H9 (cell line): Measurements from ENCODE around the gene TMEM80. TPM values are rescaled to one million over a fixed set of nuclear protein-coding genes. Genes with fewer than 3 reads are reported as not detected.

ENCODE experiments used
- DNase-seq: peaks from one replicate; pipeline ENCODE4 v3.0.0-alpha.2; 2017
- H2AFZ ChIP-seq: one replicate; pipeline ENCODE4 v1.6.1; 2013; ENCODE audit warnings: mild to moderate bottlenecking, low read length, control low read depth, moderate library complexity
- H2AK5ac ChIP-seq: 2 replicates; pipeline ENCODE4 v1.6.1; 2013; ENCODE audit warnings: low read length, control low read depth, mixed read lengths; ENCODE audit not compliant: insufficient read length
- H2BK120ac ChIP-seq: one replicate; pipeline ENCODE4 v1.6.1; 2013; ENCODE audit warnings: low read depth, mild to moderate bottlenecking, low read length, control low read depth, inconsistent platforms; ENCODE audit not compliant: poor library complexity, severe bottlenecking
- H2BK12ac ChIP-seq: 2 replicates; pipeline ENCODE4 v1.6.1; 2013; ENCODE audit warnings: low read length, control low read depth, mixed read lengths, low read depth; ENCODE audit not compliant: insufficient read length
- H2BK15ac ChIP-seq: 2 replicates; pipeline ENCODE4 v1.6.1; 2013; ENCODE audit warnings: low read depth, low read length, control low read depth
- H2BK20ac ChIP-seq: one replicate; pipeline ENCODE4 v1.6.1; 2013; ENCODE audit warnings: low read depth, mild to moderate bottlenecking, low read length, control low read depth, inconsistent platforms; ENCODE audit not compliant: poor library complexity, severe bottlenecking
- H2BK5ac ChIP-seq: 2 replicates; pipeline ENCODE4 v1.6.1; 2013; ENCODE audit warnings: low read length, control low read depth, mixed read lengths; ENCODE audit not compliant: insufficient read length
- H3K14ac ChIP-seq: 2 replicates; pipeline ENCODE4 v1.6.1; 2013; ENCODE audit warnings: low read length, control low read depth; ENCODE audit not compliant: insufficient read depth
- H3K18ac ChIP-seq: 2 replicates; pipeline ENCODE4 v1.6.1; 2013; ENCODE audit warnings: low read depth, mild to moderate bottlenecking, mixed read lengths, low read length, control low read depth; ENCODE audit not compliant: insufficient read length
- H3K23ac ChIP-seq: 2 replicates; pipeline ENCODE4 v1.6.1; 2013; ENCODE audit warnings: low read length, control low read depth, mixed read lengths, low read depth; ENCODE audit not compliant: insufficient read length
- H3K23me2 ChIP-seq: 2 replicates; pipeline ENCODE4 v1.6.1; 2013; ENCODE audit warnings: low read depth, mild to moderate bottlenecking, mixed read lengths, low read length, control low read depth; ENCODE audit not compliant: insufficient read length, poor library complexity, severe bottlenecking
- H3K27ac ChIP-seq: 2 replicates; pipeline ENCODE4 v1.5.1; 2013; ENCODE audit warnings: low read length, control low read depth, mixed read lengths, low read depth; ENCODE audit not compliant: insufficient read length
- H3K27me3 ChIP-seq: 2 replicates; pipeline ENCODE4 v1.6.1; 2013; ENCODE audit warnings: low read length, control low read depth, inconsistent platforms; ENCODE audit not compliant: insufficient read depth
- H3K4ac ChIP-seq: 2 replicates; pipeline ENCODE4 v1.6.1; 2013; ENCODE audit warnings: low read depth, mild to moderate bottlenecking, control low read depth, inconsistent platforms, low read length, moderate library complexity
- H3K4me1 ChIP-seq: 2 replicates; pipeline ENCODE4 v1.6.1; 2013; ENCODE audit warnings: low read length, control low read depth, inconsistent platforms; ENCODE audit not compliant: insufficient read depth
- H3K4me2 ChIP-seq: 2 replicates; pipeline ENCODE4 v1.6.1; 2013; ENCODE audit warnings: low read length, control low read depth, mixed read lengths; ENCODE audit not compliant: insufficient read length, insufficient read depth
- H3K56ac ChIP-seq: 2 replicates; pipeline ENCODE4 v1.6.1; 2013; ENCODE audit warnings: low read depth, mild to moderate bottlenecking, mixed read lengths, low read length, control low read depth; ENCODE audit not compliant: insufficient read length
- H3K79me1 ChIP-seq: 2 replicates; pipeline ENCODE4 v1.6.1; 2013; ENCODE audit warnings: low read depth, mild to moderate bottlenecking, moderate library complexity, low read length, control low read depth, inconsistent platforms; ENCODE audit not compliant: insufficient read depth, poor library complexity, severe bottlenecking
- H3K79me2 ChIP-seq: 2 replicates; pipeline ENCODE4 v1.6.1; 2013; ENCODE audit warnings: low read length, control low read depth, inconsistent platforms; ENCODE audit not compliant: insufficient read depth
- H3K9ac ChIP-seq: 2 replicates; pipeline ENCODE4 v1.6.1; 2013; ENCODE audit warnings: low read length, control low read depth, mixed read lengths; ENCODE audit not compliant: insufficient read length; ENCODE audit errors: extremely low read depth
- H3K9me3 ChIP-seq: one replicate; pipeline ENCODE4 v1.6.1; 2013; ENCODE audit warnings: low read depth, low read length, inconsistent platforms; ENCODE audit not compliant: control insufficient read depth
- H3T11ph ChIP-seq: one replicate; pipeline ENCODE4 v1.6.1; 2013; ENCODE audit warnings: mild to moderate bottlenecking, low read length, control low read depth, inconsistent platforms
- H4K20me1 ChIP-seq: one replicate; pipeline ENCODE4 v1.6.1; 2013; ENCODE audit not compliant: control insufficient read depth, insufficient read length, insufficient read depth
- H4K5ac ChIP-seq: 2 replicates; pipeline ENCODE4 v1.6.1; 2013; ENCODE audit warnings: low read depth, mild to moderate bottlenecking, mixed read lengths, low read length, control low read depth; ENCODE audit not compliant: insufficient read length
- H4K8ac ChIP-seq: replicated peaks from 2 replicates; pipeline ENCODE4 v1.6.1; 2013; ENCODE audit warnings: low read length, control low read depth, mixed read lengths, low read depth; ENCODE audit not compliant: insufficient read length
- H4K91ac ChIP-seq: 2 replicates; pipeline ENCODE4 v1.6.1; 2013; ENCODE audit warnings: low read depth, mild to moderate bottlenecking, moderate library complexity, mixed read lengths, low read length, control low read depth; ENCODE audit not compliant: insufficient read length
- H3K27ac Mint-ChIP-seq, 3 experiments: 2 replicates in 2 of 3; 3 replicates in 1 of 3; pipeline ENCODE4 v1.8.0; 2020 to 2021; ENCODE audit warnings: mixed read lengths in 3 of 3, mild to moderate bottlenecking in 1 of 3, moderate library complexity in 1 of 3
- H3K27me3 Mint-ChIP-seq: 2 replicates; pipeline ENCODE4 v1.8.0; 2021; ENCODE audit warnings: low read depth, mild to moderate bottlenecking, moderate library complexity, mixed read lengths
- H3K36me3 Mint-ChIP-seq, 3 experiments: 2 replicates in 2 of 3; 3 replicates in 1 of 3; pipeline ENCODE4 v1.8.0; 2020 to 2021; ENCODE audit warnings: low read depth in 3 of 3, mixed read lengths in 3 of 3; ENCODE audit not compliant: insufficient read depth in 1 of 3
- H3K4me1 Mint-ChIP-seq, 2 experiments: 2 replicates each; pipeline ENCODE4 v1.8.0; 2020; ENCODE audit warnings: mixed read lengths in 2 of 2
- H3K4me3 Mint-ChIP-seq, 2 experiments: 2 replicates in 1 of 2; 3 replicates in 1 of 2; pipeline ENCODE4 v1.8.0; 2020 to 2021; ENCODE audit warnings: mild to moderate bottlenecking in 2 of 2, mixed read lengths in 2 of 2, moderate library complexity in 1 of 2
- H3K9me3 Mint-ChIP-seq, 2 experiments: 2 replicates in 1 of 2; 3 replicates in 1 of 2; pipeline ENCODE4 v1.8.0; 2020; ENCODE audit warnings: mild to moderate bottlenecking in 2 of 2, mixed read lengths in 2 of 2, moderate library complexity in 1 of 2
- CTCF ChIP-seq: fragments of 200-600 bp; sonication (generic); conservative IDR thresholded peaks from 3 replicates; pipeline ENCODE4 v1.8.0; 2021; ENCODE audit warnings: antibody characterized with exemption, mild to moderate bottlenecking
- WGBS: extraction: QIAGEN DNeasy Blood & Tissue Kit; methylation state at CpG from one replicate; pipeline ENCODE4 v1.1.7; 2013; ENCODE audit warnings: missing lambda C conversion rate, low lambda C conversion rate, mixed read lengths; ENCODE audit not compliant: insufficient read length; ENCODE audit errors: extremely low coverage; 5-methylcytosine and 5-hydroxymethylcytosine counted together
- total RNA-seq: library from RNA; stranded (reverse); gene quantifications from 2 replicates; pipeline ENCODE4 v1.2.1, GENCODE V29; 2021

TMEM80 gene
- total RNA-seq, 1 experiment from 2014 or later = 23.6 TPM

GRCh38 chr11:706957-707816, 11.6 kb downstream of the TMEM80 start:
- H3K9me3 ChIP-seq = no peaks in the 10 kb centered on the region
- Mint-ChIP-seq H3K27ac (peak overlapping the region in 2 of 3 experiments; percentile 27 to 68; a peak in 1 of 7 replicates), H3K27me3 (no peaks in the 10 kb centered on the region), H3K4me1 (peaks cover 15 to 33% of the 10 kb centered on the region in 2 experiments), H3K36me3 (peaks cover 0 to 6% (median 0%) of the 10 kb centered on the region in 3 experiments; a peak in 1 of 7 replicates), H3K9me3 (no peaks in the 10 kb centered on the region), H3K4me3 (peak overlapping the region; percentile 48 to 71; a peak in 4 of 5 replicates)
- H3K14ac ChIP-seq = no peak overlapping the region
- no peak overlapping the region for H3K27ac ChIP-seq
- no peak overlapping the region for H2BK5ac ChIP-seq
- DNase-seq = peak; percentile 78
- H3K79me2 ChIP-seq = no peaks in the 10 kb centered on the region
- no peak overlapping the region for H2BK15ac ChIP-seq
- no peaks in the 10 kb centered on the region for H3K27me3 ChIP-seq
- peak overlapping the region; percentile 33 for H3K4me2 ChIP-seq
- no peak overlapping the region for H2BK120ac ChIP-seq
- no peak overlapping the region for H2AFZ ChIP-seq
- H3K56ac ChIP-seq = no peak overlapping the region
- H3K9ac ChIP-seq = no peak overlapping the region
- no peak overlapping the region for H3K4ac ChIP-seq
- H2BK12ac ChIP-seq = no peak overlapping the region
- H4K5ac ChIP-seq = no peak overlapping the region
- no peak overlapping the region for H3K18ac ChIP-seq
- no peak overlapping the region for H3K23ac ChIP-seq
- no peak overlapping the region for H3T11ph ChIP-seq
- no peaks in the 10 kb centered on the region for H3K79me1 ChIP-seq
- peaks cover 3% of the 10 kb centered on the region for H3K23me2 ChIP-seq
- H2BK20ac ChIP-seq = no peak overlapping the region
- H4K91ac ChIP-seq = no peak overlapping the region
- H4K8ac ChIP-seq = no peak overlapping the region
- TF ChIP-seq CTCF = peak; percentile 62; the same call in 2 of the 3 replicates
- no peak overlapping the region for H2AK5ac ChIP-seq
- no peaks in the 10 kb centered on the region for H4K20me1 ChIP-seq
- H3K4me1 ChIP-seq = peaks cover 5% of the 10 kb centered on the region; the same call in 1 of the 2 replicates
- WGBS = no CpG with 5 or more reads among the region's 30 CpGs
